ENCODE results near the gene FRRS1.

DNA sequence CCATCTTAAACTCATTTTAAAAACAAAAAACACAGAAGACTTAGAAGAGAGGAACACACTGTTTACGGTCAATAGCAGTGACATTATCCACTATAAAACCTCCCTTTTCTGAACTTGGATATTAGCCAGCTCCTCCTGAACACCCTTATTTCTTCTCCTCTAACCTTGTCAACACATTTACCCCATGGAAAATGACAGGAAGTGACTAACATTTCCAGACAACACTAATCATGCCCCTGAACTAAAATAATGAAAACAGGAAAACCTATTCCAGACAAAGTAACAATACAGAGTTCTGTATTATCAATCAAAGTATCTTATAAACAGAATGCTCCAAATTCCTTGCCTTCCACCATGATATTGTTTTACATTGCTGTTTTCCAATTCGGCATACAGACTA, 75.3 kb downstream of the FRRS1 start:
- TF ChIP-seq, protein P1, sequence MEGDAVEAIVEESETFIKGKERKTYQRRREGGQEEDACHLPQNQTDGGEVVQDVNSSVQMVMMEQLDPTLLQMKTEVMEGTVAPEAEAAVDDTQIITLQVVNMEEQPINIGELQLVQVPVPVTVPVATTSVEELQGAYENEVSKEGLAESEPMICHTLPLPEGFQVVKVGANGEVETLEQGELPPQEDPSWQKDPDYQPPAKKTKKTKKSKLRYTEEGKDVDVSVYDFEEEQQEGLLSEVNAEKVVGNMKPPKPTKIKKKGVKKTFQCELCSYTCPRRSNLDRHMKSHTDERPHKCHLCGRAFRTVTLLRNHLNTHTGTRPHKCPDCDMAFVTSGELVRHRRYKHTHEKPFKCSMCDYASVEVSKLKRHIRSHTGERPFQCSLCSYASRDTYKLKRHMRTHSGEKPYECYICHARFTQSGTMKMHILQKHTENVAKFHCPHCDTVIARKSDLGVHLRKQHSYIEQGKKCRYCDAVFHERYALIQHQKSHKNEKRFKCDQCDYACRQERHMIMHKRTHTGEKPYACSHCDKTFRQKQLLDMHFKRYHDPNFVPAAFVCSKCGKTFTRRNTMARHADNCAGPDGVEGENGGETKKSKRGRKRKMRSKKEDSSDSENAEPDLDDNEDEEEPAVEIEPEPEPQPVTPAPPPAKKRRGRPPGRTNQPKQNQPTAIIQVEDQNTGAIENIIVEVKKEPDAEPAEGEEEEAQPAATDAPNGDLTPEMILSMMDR (IDR thresholded peaks at IDR 0.05) = no peak
- no peak for TF ChIP-seq POLR2A (IDR thresholded peaks at IDR 0.05)

All from Peyer's patch (tissue), 4 donors.